Ascending aorta (tissue), 2 donors: ENCODE measurements around the gene SND1. TPM values are rescaled to one million over a fixed set of nuclear protein-coding genes. Genes with fewer than 3 reads are reported as not detected.

Source experiments
- DNase-seq, 2 donors: peaks; one replicate each; pipeline ENCODE4 v3.0.0-alpha.2; 2019; ENCODE audit warnings: low spot score in 2 of 2
- H3K27ac ChIP-seq, 2 donors: fragments of 200-600 bp; sonication (generic); one replicate each; pipeline ENCODE4 v1.5.1; 2016 to 2017; ENCODE audit warnings: mild to moderate bottlenecking in 1 of 2
- H3K27me3 ChIP-seq: fragments of 200-600 bp; sonication (generic); one replicate; pipeline ENCODE4 v1.5.1; 2017
- H3K36me3 ChIP-seq, 2 donors: fragments of 200-600 bp; sonication (generic); one replicate each; pipeline ENCODE4 v1.5.1; 2016
- H3K4me1 ChIP-seq, 2 donors: fragments of 200-600 bp; sonication (generic); one replicate each; pipeline ENCODE4 v1.5.1; 2016 to 2017; ENCODE audit warnings: mild to moderate bottlenecking in 1 of 2
- H3K4me3 ChIP-seq, 2 donors: fragments of 200-600 bp; sonication (generic); one replicate each; pipeline ENCODE4 v1.5.1; 2016 to 2017; ENCODE audit warnings: mild to moderate bottlenecking in 1 of 2
- H3K9me3 ChIP-seq, 2 donors: fragments of 200-600 bp; sonication (generic); one replicate each; pipeline ENCODE4 v1.5.1; 2016
- intact Hi-C: fragments of 100-400 bp; cut with DNase I; formaldehyde crosslinking; loops from one replicate; pipeline ENCODE4 v1.15.1; 2023
- total RNA-seq: library from RNA; depleted of rRNA; stranded (reverse); fragments of >200 nt; gene quantifications from one replicate; pipeline ENCODE4 v1.1.0, GENCODE V29; 2016
- TF ChIP-seq, protein P1 (sequence below), 3 experiments: fragments of 200-600 bp in 2 of 3; fragments of 450-650 bp in 1 of 3; sonication (generic) in 2 of 3; IDR thresholded peaks; one replicate each; pipeline ENCODE4 v1.5.1; 2016 to 2019; ENCODE audit warnings: antibody characterized with exemption in 3 of 3, mild to moderate bottlenecking in 1 of 3, moderate library complexity in 1 of 3

The SND1 gene
- total RNA-seq, 1 donor from 2014 or later = 93.8 TPM

GRCh38 chr7:127618042-127618441 lies 34.0 kb upstream of the SND1 start, which contains the start of gene PAX4:
Gene PAX4, minus strand, starts transcription at chr7:127618142. Its CDS starts 2,214 bp downstream, at chr7:127615928.
- H3K9me3 ChIP-seq = no peaks in the 10 kb centered on the region
- H3K36me3 ChIP-seq = no peaks in the 10 kb centered on the region
- intact Hi-C loops = no loop called here
- no peak within 1 kb of the TSS for H3K4me3 ChIP-seq
- TF ChIP-seq, protein P1, sequence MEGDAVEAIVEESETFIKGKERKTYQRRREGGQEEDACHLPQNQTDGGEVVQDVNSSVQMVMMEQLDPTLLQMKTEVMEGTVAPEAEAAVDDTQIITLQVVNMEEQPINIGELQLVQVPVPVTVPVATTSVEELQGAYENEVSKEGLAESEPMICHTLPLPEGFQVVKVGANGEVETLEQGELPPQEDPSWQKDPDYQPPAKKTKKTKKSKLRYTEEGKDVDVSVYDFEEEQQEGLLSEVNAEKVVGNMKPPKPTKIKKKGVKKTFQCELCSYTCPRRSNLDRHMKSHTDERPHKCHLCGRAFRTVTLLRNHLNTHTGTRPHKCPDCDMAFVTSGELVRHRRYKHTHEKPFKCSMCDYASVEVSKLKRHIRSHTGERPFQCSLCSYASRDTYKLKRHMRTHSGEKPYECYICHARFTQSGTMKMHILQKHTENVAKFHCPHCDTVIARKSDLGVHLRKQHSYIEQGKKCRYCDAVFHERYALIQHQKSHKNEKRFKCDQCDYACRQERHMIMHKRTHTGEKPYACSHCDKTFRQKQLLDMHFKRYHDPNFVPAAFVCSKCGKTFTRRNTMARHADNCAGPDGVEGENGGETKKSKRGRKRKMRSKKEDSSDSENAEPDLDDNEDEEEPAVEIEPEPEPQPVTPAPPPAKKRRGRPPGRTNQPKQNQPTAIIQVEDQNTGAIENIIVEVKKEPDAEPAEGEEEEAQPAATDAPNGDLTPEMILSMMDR (IDR thresholded peaks at IDR 0.05) = no peak
- DNase-seq = no peak
- H3K27ac ChIP-seq = no peak within 1 kb of the TSS
- H3K27me3 ChIP-seq = no peaks in the 10 kb centered on the region
- H3K4me1 ChIP-seq = no peaks in the 10 kb centered on the region

- Histone ChIP-seq H3K4me1 (no peaks in the 10 kb centered on the region), H3K9me3 (no peaks in the 10 kb centered on the region), H3K27ac (no peak overlapping the region), H3K27me3 (no peaks in the 10 kb centered on the region), H3K36me3 (no peaks in the 10 kb centered on the region), H3K4me3 (no peak overlapping the region)
- intact Hi-C loops = no loop called here
- TF ChIP-seq, protein P1 (IDR thresholded peaks at IDR 0.05) = no peak
- no peak for DNase-seq
Measured at GRCh38 chr7:127618775-127619174, 33.2 kb upstream of the SND1 start.

DNA sequence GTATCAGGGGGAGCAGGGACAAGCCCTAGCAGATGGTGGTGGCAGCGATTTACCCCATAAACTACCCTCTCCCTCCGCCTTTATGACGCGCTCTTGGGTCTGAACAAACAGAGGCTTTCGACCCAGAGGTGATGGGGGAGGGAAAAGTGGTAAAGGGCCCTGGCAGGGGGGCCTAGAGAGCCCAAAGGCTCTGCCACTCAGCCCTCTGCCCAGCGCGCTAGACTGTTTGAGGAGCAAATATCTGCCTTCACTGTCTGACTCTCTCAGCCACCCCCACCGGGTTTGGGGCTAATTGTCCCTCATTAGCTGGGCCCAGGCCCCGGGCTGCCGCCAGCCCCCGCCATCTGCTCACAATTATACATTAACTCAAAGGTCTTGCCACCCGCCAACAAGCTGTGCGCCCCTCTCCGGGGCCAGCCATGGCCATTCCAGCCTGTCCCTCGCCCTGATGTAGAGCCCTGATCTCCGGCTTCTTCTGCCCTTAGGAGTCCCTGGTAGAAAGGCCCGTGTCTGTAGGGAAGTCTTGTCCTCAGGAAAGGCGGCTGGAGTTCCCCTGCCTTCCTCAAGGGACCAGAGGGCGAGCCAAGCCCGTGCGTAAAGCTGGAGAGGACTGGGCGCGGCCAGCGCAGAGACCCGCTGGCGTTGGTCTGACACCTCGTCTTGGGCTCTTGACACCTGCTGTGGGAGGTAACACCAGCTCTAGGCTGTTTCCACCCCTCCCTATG lies 32.2 kb upstream of the SND1 start:
- TF ChIP-seq, protein P1 (IDR thresholded peaks at IDR 0.05) = no peak
- no peaks in the 10 kb centered on the region for H3K36me3 ChIP-seq
- H3K27ac ChIP-seq = no peak overlapping the region
- no peaks in the 10 kb centered on the region for H3K9me3 ChIP-seq
- intact Hi-C loops = no loop called here
- no peaks in the 10 kb centered on the region for H3K27me3 ChIP-seq
- no peak overlapping the region for H3K4me3 ChIP-seq
- H3K4me1 ChIP-seq = no peaks in the 10 kb centered on the region
- DNase-seq = no peak

- Histone ChIP-seq H3K27ac (no peak overlapping the region), H3K9me3 (no peaks in the 10 kb centered on the region), H3K4me1 (no peaks in the 10 kb centered on the region), H3K27me3 (no peaks in the 10 kb centered on the region), H3K36me3 (no peaks in the 10 kb centered on the region), H3K4me3 (no peak overlapping the region)
- intact Hi-C loops = no loop called here
- no peak for DNase-seq
- TF ChIP-seq, protein P1 (IDR thresholded peaks at IDR 0.05) = no peak
Measured at GRCh38 chr7:127620406-127621233, 31.4 kb upstream of the SND1 start.

- no peaks in the 10 kb centered on the region for H3K4me1 ChIP-seq
- intact Hi-C loops = no loop called here
- no peaks in the 10 kb centered on the region for H3K36me3 ChIP-seq
- H3K27me3 ChIP-seq = no peaks in the 10 kb centered on the region
- H3K4me3 ChIP-seq = no peak overlapping the region
- H3K27ac ChIP-seq = no peak overlapping the region
- no peak for DNase-seq
- H3K9me3 ChIP-seq = no peaks in the 10 kb centered on the region
- TF ChIP-seq, protein P1 (IDR thresholded peaks at IDR 0.05) = no peak
Measured at GRCh38 chr7:127625331-127625730, 26.7 kb upstream of the SND1 start.
